Heart left ventricle (tissue), 16 donors: ENCODE results near the gene NR3C2. TPM values are rescaled to one million over a fixed set of nuclear protein-coding genes. Genes with fewer than 3 reads are reported as not detected.

Source experiments
- ATAC-seq, 4 donors: fragments of 200-7000 bp; cut with Tn5 transposase; one replicate each; pipeline ENCODE4 v1.9.1; 2020 to 2022; ENCODE audit warnings: moderate library complexity in 4 of 4, mild to moderate bottlenecking in 3 of 4, moderate number of reproducible peaks in 1 of 4
- DNase-seq, 5 donors: peaks; one replicate each; pipeline ENCODE4 v3.0.0-alpha.2; 2020
- H3K27ac ChIP-seq, 12 donors: fragments of 200-600 bp; sonication (generic) in 4 of 12; one replicate each; pipeline versions ENCODE4 v1.5.0 to v1.8.0; 2016 to 2022; ENCODE audit warnings: mild to moderate bottlenecking in 2 of 12
- H3K27me3 ChIP-seq, 9 donors: fragments of 200-600 bp; sonication (generic) in 2 of 9; one replicate each; pipeline versions ENCODE4 v1.5.1 to v1.8.0; 2016 to 2022; ENCODE audit warnings: mild to moderate bottlenecking in 3 of 9
- H3K36me3 ChIP-seq, 9 donors: fragments of 200-600 bp; sonication (generic) in 2 of 9; one replicate each; pipeline versions ENCODE4 v1.5.0 to v1.8.0; 2018 to 2022; ENCODE audit warnings: mild to moderate bottlenecking in 2 of 9
- H3K4me1 ChIP-seq, 12 donors: fragments of 200-600 bp; sonication (generic) in 4 of 12; one replicate each; pipeline versions ENCODE4 v1.5.0 to v1.8.0; 2016 to 2022; ENCODE audit warnings: mild to moderate bottlenecking in 3 of 12
- H3K4me3 ChIP-seq, 12 donors: fragments of 200-600 bp; sonication (generic) in 4 of 12; one replicate each; pipeline versions ENCODE4 v1.5.0 to v1.8.0; 2017 to 2022; ENCODE audit warnings: mild to moderate bottlenecking in 9 of 12, moderate library complexity in 4 of 12
- H3K9me3 ChIP-seq, 12 donors: fragments of 200-600 bp; sonication (generic) in 4 of 12; one replicate each; pipeline versions ENCODE4 v1.5.0 to v1.8.0; 2016 to 2022; ENCODE audit warnings: mild to moderate bottlenecking in 1 of 12
- POLR2A ChIP-seq, 2 donors: fragments of 450-650 bp; IDR thresholded peaks; one replicate each; pipeline ENCODE4 v1.6.1; 2017; ENCODE audit warnings: antibody characterized with exemption in 2 of 2, mild to moderate bottlenecking in 2 of 2, moderate library complexity in 2 of 2
- WGBS, 4 donors: extraction: QIAGEN DNeasy Blood & Tissue Kit in 2 of 4; methylation state at CpG; one replicate each; pipeline versions ENCODE4 v1.1.5 to v1.1.7; 2013 to 2018; 5-methylcytosine and 5-hydroxymethylcytosine counted together
- intact Hi-C, 10 donors: fragments of 100-400 bp; cut with DNase I; formaldehyde crosslinking; loops; one replicate each; pipeline versions ENCODE4 v1.11.1 to v1.14.2; 2022
- polyA plus RNA-seq, 2 donors: library from polyadenylated mRNA; stranded (reverse); fragments of 200-250 nt; gene quantifications; one replicate each; pipeline ENCODE4 v1.2.3, GENCODE V29; 2013
- total RNA-seq, 9 donors: library from RNA; depleted of rRNA in 2 of 9; stranded (reverse); fragments of >200 nt in 2 of 9; fragmentation: NEBNext Ultra II Directional in 3 of 9; extraction: Animal tissue kit (Norgen Biotek cat#: 25700) in 3 of 9; gene quantifications; one replicate each; pipeline versions ENCODE4 v1.1.0 to v1.2.4, GENCODE V29; 2016 to 2023
- TF ChIP-seq, protein P1 (sequence below), 12 donors: fragments of 200-600 bp; sonication (generic) in 4 of 12; IDR thresholded peaks; one replicate each; pipeline versions ENCODE4 v1.5.0 to v1.8.0; 2018 to 2022; ENCODE audit warnings: antibody characterized with exemption in 12 of 12, mild to moderate bottlenecking in 5 of 12
- donor health status: ischemic (EF 13 %, LVEDD 7.1; RV severe dilation, severe dysfunction).
- donor health status: healthy with polysubstance abuse.
- donor health status: DM: no; HTN: yes; CAD: no.
- donor health status: DM: no; HTN: no; CAD: no.
- donor health status: ischemic (EF 25% LVEDD 6.9; RV normal size, moderate dysfunction).
- donor health status: ischemic (EF 25% LVEDD 5.7; RV mildly dilated, moderate dysfunction).
- donor health status: healthy.
- donor health status: DM: yes; HTN: yes; CAD: no.
- donor health status: ischemic (EF 35%, LVEDD 5.7; RV mildly dilated, moderate dysfunction).
- donor health status: nonischemic (EF 11% LVEDD 7.7; RV severe dilation, severe dysfunction).
- donor health status: DM: yes; HTN: yes; CAD: no.
- donor health status: PGD.
- donor health status: ischemic (EF 29% LVEDD 5.4; RV normal size, mild dysfunction).
- donor health status: nonischemic (EF 23%, LVEDD 6.1; RV moderate dilation, normal function).

The NR3C2 gene
- total and polyA plus RNA-seq, 11 donors: 3.6 to 26.5 (median 18.4) TPM

GRCh38 chr4:148061141-148061481 lies 381.1 kb downstream of the NR3C2 start:
- no peaks in the 10 kb centered on the region for H3K27me3 ChIP-seq
- intact Hi-C loops: loop anchor here in 1 of 10 donors (10.0 kb wide), 1 partner anchor 66 kb away; no protein-coding TSS in a partner anchor
- H3K36me3 ChIP-seq: peaks cover 0 to 33% (median 13%) of the 10 kb centered on the region in 9 donors
- H3K9me3 ChIP-seq: no peaks in the 10 kb centered on the region
- peaks cover 0 to 71% (median 43%) of the 10 kb centered on the region in 12 donors for H3K4me1 ChIP-seq
- H3K4me3 ChIP-seq: peak overlapping the region in 1 of 12 donors; percentile 29
- DNase-seq: no peak
- no peak for TF ChIP-seq POLR2A (IDR thresholded peaks at IDR 0.05)
- TF ChIP-seq, protein P1, sequence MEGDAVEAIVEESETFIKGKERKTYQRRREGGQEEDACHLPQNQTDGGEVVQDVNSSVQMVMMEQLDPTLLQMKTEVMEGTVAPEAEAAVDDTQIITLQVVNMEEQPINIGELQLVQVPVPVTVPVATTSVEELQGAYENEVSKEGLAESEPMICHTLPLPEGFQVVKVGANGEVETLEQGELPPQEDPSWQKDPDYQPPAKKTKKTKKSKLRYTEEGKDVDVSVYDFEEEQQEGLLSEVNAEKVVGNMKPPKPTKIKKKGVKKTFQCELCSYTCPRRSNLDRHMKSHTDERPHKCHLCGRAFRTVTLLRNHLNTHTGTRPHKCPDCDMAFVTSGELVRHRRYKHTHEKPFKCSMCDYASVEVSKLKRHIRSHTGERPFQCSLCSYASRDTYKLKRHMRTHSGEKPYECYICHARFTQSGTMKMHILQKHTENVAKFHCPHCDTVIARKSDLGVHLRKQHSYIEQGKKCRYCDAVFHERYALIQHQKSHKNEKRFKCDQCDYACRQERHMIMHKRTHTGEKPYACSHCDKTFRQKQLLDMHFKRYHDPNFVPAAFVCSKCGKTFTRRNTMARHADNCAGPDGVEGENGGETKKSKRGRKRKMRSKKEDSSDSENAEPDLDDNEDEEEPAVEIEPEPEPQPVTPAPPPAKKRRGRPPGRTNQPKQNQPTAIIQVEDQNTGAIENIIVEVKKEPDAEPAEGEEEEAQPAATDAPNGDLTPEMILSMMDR (IDR thresholded peaks at IDR 0.05): no peak
- 31 to 37% (median 33%) methylated on average over 4 of the region's 4 CpGs for WGBS, 4 donors
- H3K27ac ChIP-seq: peak overlapping the region in 2 of 12 donors; percentile 69 to 84
- ATAC-seq: no peak

GRCh38 chr4:148060264-148061140 lies 381.7 kb downstream of the NR3C2 start:
- no peaks in the 10 kb centered on the region for H3K9me3 ChIP-seq
- no peaks in the 10 kb centered on the region for H3K27me3 ChIP-seq
- H3K27ac ChIP-seq: peak overlapping the region in 11 of 12 donors; percentile 7 to 84 (median 55)
- peaks cover 0 to 74% (median 43%) of the 10 kb centered on the region in 12 donors for H3K4me1 ChIP-seq
- H3K4me3 ChIP-seq: peak overlapping the region in 1 of 12 donors; percentile 29
- peaks cover 0 to 27% (median 13%) of the 10 kb centered on the region in 9 donors for H3K36me3 ChIP-seq
- ATAC-seq: no peak
- no peak for DNase-seq
- 76 to 81% (median 78%) methylated on average over 13 of the region's 13 CpGs for WGBS, 4 donors
- intact Hi-C loops: loop anchor here in 1 of 10 donors (10.0 kb wide), 1 partner anchor 66 kb away; no protein-coding TSS in a partner anchor
- no peak for TF ChIP-seq POLR2A (IDR thresholded peaks at IDR 0.05)
- TF ChIP-seq, protein P1 (IDR thresholded peaks at IDR 0.05): no peak

GRCh38 chr4:148059617-148060180 lies 382.5 kb downstream of the NR3C2 start:
- Histone ChIP-seq H3K9me3 (no peaks in the 10 kb centered on the region), H3K27ac (peak overlapping the region in 11 of 12 donors; percentile 7 to 84 (median 55)), H3K36me3 (peaks cover 0 to 19% (median 11%) of the 10 kb centered on the region in 9 donors), H3K27me3 (no peaks in the 10 kb centered on the region), H3K4me3 (no peak overlapping the region), H3K4me1 (peaks cover 0 to 73% (median 47%) of the 10 kb centered on the region in 12 donors)
- TF ChIP-seq POLR2A (IDR thresholded peaks at IDR 0.05): no peak
- TF ChIP-seq, protein P1 (IDR thresholded peaks at IDR 0.05): no peak
- WGBS, 4 donors: 49 to 55% (median 53%) methylated on average over 10 of the region's 10 CpGs
- ATAC-seq: peak; percentile 51 to 74 (median 64)
- peak in 3 of 5 donors; percentile 42 to 66 (median 62) for DNase-seq
- intact Hi-C loops: loop anchor here in 5 of 10 donors (10.0 kb wide), 3 partner anchors 65 to 385 kb away; partner anchors contain the start of gene NR3C2 (in 4 of the 5)
